Measurements from ENCODE around the gene ANKRD23. TPM values are rescaled to one million over a fixed set of nuclear protein-coding genes. Genes with fewer than 3 reads are reported as not detected.

The ANKRD23 gene
- total and polyA plus RNA-seq, 2 of the 4 experiments (the other 2 are of a cell fraction), result 0.54 to 1.5 TPM

DNA sequence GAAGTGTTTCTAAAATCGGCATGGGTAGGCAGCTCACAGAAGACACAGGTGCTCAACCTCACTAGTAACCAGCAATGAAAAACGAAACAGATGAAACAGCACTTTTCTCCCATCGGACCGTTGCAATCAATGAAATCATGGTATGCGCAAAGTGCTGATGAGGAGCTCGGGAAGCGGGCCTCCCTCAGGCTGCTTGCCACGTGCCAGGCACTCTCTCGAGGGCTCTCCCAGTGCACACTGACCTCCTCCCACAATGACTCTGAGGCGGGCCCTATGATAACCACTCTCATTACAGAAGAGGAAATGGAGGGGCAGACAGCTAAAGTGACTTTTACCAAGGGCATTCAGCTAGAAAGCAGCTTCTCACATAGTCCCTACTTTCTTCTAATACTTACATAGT, 3.8 kb upstream of the ANKRD23 start:
- Histone ChIP-seq H4K91ac (ENCODE audit: insufficient read depth, low read depth, low read length) (no peak overlapping the region), H3K23ac (ENCODE audit: low read depth, low read length) (no peak overlapping the region), H2AK5ac (ENCODE audit: low read depth, low read length) (no peak overlapping the region), H3K9me3 (ENCODE audit: control insufficient read depth, insufficient read depth, low read length) (no peaks in the 10 kb centered on the region), H3K56ac (ENCODE audit: extremely low read depth, insufficient read depth, low read length) (no peak overlapping the region), H2AK9ac (replicated peaks; ENCODE audit: low read depth, low read length, poor library complexity) (no peak overlapping the region), H2BK20ac (ENCODE audit: low read depth, low read length) (no peak overlapping the region), H2AFZ (replicated peaks; ENCODE audit: low read length, poor library complexity) (no peak overlapping the region), H3K4me2 (ENCODE audit: low read depth, low read length) (no peak overlapping the region), H3K9me1 (ENCODE audit: insufficient read depth, low read length) (no peaks in the 10 kb centered on the region), H3K27ac (ENCODE audit: insufficient read depth, low read length) (no peak overlapping the region), H4K5ac (ENCODE audit: low read depth, low read length) (no peak overlapping the region), H3K18ac (ENCODE audit: low read depth, low read length) (no peak overlapping the region), H2BK5ac (ENCODE audit: low read depth, low read length, poor library complexity, severe bottlenecking) (no peak overlapping the region), H3K27me3 (ENCODE audit: control insufficient read depth, insufficient read depth, low read length) (no peaks in the 10 kb centered on the region), H2BK15ac (ENCODE audit: low read depth, low read length) (no peak overlapping the region), H4K20me1 (ENCODE audit: insufficient read depth, low read length) (no peaks in the 10 kb centered on the region), H2BK120ac (ENCODE audit: low read depth, low read length) (no peak overlapping the region), H3K14ac (replicated peaks; ENCODE audit: low read depth, low read length) (no peak overlapping the region), H3K79me1 (ENCODE audit: low read depth in 1 of 2, low read length in 2 of 2) (no peaks in the 10 kb centered on the region), H3K9ac (ENCODE audit: low read depth, low read length) (no peak overlapping the region), H3K4ac (ENCODE audit: low read depth, low read length) (no peak overlapping the region), H3K4me1 (ENCODE audit: control insufficient read depth, insufficient read depth, low read length) (no peaks in the 10 kb centered on the region), H3K4me3 (ENCODE audit: insufficient read depth, low read depth, low read length) (no peak overlapping the region), H4K8ac (ENCODE audit: low read depth in 2 of 2, low read length in 2 of 2) (no peak overlapping the region), H3K36me3 (ENCODE audit: control insufficient read depth, insufficient read depth, low read length) (peaks cover 21% of the 10 kb centered on the region)
- intact Hi-C loops (cut with micrococcal nuclease), result no loop called here
- dilution Hi-C loops (cut with HindIII; ENCODE audit: low sequenced_read_pairs, unreplicated experiment), result no loop called here
- CTCF ChIA-PET, result interaction anchor here (0.8 kb wide), 1 partner anchor 10 kb away, joined by 3 read pairs; the partner anchor contains the start of gene ANKRD39
- DNase-seq (no peak), ATAC-seq (ENCODE audit: low read depth) (no peak)
- BruUV-seq (replicated peaks), result no TSS peak
- TF ChIP-seq, protein P1, sequence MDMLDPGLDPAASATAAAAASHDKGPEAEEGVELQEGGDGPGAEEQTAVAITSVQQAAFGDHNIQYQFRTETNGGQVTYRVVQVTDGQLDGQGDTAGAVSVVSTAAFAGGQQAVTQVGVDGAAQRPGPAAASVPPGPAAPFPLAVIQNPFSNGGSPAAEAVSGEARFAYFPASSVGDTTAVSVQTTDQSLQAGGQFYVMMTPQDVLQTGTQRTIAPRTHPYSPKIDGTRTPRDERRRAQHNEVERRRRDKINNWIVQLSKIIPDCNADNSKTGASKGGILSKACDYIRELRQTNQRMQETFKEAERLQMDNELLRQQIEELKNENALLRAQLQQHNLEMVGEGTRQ (IDR thresholded peaks at IDR 0.05; ENCODE audit: low read depth, low read length), result no peak
- TF ChIP-seq, protein P2, sequence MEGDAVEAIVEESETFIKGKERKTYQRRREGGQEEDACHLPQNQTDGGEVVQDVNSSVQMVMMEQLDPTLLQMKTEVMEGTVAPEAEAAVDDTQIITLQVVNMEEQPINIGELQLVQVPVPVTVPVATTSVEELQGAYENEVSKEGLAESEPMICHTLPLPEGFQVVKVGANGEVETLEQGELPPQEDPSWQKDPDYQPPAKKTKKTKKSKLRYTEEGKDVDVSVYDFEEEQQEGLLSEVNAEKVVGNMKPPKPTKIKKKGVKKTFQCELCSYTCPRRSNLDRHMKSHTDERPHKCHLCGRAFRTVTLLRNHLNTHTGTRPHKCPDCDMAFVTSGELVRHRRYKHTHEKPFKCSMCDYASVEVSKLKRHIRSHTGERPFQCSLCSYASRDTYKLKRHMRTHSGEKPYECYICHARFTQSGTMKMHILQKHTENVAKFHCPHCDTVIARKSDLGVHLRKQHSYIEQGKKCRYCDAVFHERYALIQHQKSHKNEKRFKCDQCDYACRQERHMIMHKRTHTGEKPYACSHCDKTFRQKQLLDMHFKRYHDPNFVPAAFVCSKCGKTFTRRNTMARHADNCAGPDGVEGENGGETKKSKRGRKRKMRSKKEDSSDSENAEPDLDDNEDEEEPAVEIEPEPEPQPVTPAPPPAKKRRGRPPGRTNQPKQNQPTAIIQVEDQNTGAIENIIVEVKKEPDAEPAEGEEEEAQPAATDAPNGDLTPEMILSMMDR (conservative IDR thresholded peaks at IDR 0.05; ENCODE audit: low read depth, low read length), result no peak
- no peak for TF ChIP-seq CHD1 (IDR thresholded peaks at IDR 0.05; ENCODE audit: low read depth, low read length)
- TF ChIP-seq MXI1 (IDR thresholded peaks at IDR 0.05; ENCODE audit: borderline replicate concordance, low read depth, low read length), result no peak
- TF ChIP-seq BHLHE40 (IDR thresholded peaks at IDR 0.05; ENCODE audit: low read depth, low read length), result no peak
- TF ChIP-seq RAD21 (IDR thresholded peaks at IDR 0.05; ENCODE audit: low read length), result no peak
- no peak for TF ChIP-seq FOS (IDR thresholded peaks at IDR 0.05; ENCODE audit: low read depth, low read length)
- TF ChIP-seq CEBPB (IDR thresholded peaks at IDR 0.05; ENCODE audit: low read depth, low read length), result no peak
- TF ChIP-seq, protein P3, sequence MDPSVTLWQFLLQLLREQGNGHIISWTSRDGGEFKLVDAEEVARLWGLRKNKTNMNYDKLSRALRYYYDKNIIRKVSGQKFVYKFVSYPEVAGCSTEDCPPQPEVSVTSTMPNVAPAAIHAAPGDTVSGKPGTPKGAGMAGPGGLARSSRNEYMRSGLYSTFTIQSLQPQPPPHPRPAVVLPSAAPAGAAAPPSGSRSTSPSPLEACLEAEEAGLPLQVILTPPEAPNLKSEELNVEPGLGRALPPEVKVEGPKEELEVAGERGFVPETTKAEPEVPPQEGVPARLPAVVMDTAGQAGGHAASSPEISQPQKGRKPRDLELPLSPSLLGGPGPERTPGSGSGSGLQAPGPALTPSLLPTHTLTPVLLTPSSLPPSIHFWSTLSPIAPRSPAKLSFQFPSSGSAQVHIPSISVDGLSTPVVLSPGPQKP (IDR thresholded peaks at IDR 0.05; ENCODE audit: borderline replicate concordance, low read depth, low read length), result no peak
- no peak for TF ChIP-seq NFE2L2 (IDR thresholded peaks at IDR 0.05; ENCODE audit: low read depth, low read length)
- no peak for TF ChIP-seq MAFK (IDR thresholded peaks at IDR 0.05; ENCODE audit: low read depth, low read length)
- no peak for TF ChIP-seq POLR2A (IDR thresholded peaks at IDR 0.05; ENCODE audit: low read depth, low read length)
- no peak for TF ChIP-seq RCOR1 (IDR thresholded peaks at IDR 0.05; ENCODE audit: insufficient replicate concordance, low read length)
- TF ChIP-seq SMC3 (IDR thresholded peaks at IDR 0.05; ENCODE audit: low read depth, low read length), result no peak
- no peak for TF ChIP-seq MAZ (IDR thresholded peaks at IDR 0.05; ENCODE audit: borderline replicate concordance, low read depth, low read length)
- no peak for TF ChIP-seq RFX5 (IDR thresholded peaks at IDR 0.05; ENCODE audit: low read depth, low read length)
- in situ Hi-C loops (cut with MboI; ENCODE audit: low sequenced_read_pairs), result no loop called here
- WGBS, 2 experiments (ENCODE audit: extremely low coverage in 2 of 2, insufficient read length in 1 of 2), result no CpG with 5 or more reads among the region's 10 CpGs
- POLR2A ChIA-PET (ENCODE audit: unreplicated experiment), result no interaction called here

All from IMR-90 (cell line).